ENCODE results near the gene ANXA2. TPM values are rescaled to one million over a fixed set of nuclear protein-coding genes. Genes with fewer than 3 reads are reported as not detected.

ANXA2 gene
- total RNA-seq, 4 donors from 2014 or later = 1,272 to 1,552 (median 1,345) TPM

GRCh38 chr15:60396958-60397771, 621 bp downstream of the ANXA2 start:
- TF ChIP-seq POLR2A (IDR thresholded peaks at IDR 0.05) = no peak
- TF ChIP-seq, protein P1, sequence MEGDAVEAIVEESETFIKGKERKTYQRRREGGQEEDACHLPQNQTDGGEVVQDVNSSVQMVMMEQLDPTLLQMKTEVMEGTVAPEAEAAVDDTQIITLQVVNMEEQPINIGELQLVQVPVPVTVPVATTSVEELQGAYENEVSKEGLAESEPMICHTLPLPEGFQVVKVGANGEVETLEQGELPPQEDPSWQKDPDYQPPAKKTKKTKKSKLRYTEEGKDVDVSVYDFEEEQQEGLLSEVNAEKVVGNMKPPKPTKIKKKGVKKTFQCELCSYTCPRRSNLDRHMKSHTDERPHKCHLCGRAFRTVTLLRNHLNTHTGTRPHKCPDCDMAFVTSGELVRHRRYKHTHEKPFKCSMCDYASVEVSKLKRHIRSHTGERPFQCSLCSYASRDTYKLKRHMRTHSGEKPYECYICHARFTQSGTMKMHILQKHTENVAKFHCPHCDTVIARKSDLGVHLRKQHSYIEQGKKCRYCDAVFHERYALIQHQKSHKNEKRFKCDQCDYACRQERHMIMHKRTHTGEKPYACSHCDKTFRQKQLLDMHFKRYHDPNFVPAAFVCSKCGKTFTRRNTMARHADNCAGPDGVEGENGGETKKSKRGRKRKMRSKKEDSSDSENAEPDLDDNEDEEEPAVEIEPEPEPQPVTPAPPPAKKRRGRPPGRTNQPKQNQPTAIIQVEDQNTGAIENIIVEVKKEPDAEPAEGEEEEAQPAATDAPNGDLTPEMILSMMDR (IDR thresholded peaks at IDR 0.05) = no peak
- intact Hi-C loops (cut with DNase I; ENCODE audit: low total_unique reads) = no loop called here
- WGBS, 2 donors = 0 to 1% methylated on average over 23 to 28 of the region's 37 CpGs
- H3K4me3 ChIP-seq (ENCODE audit: low read depth, poor library complexity, severe bottlenecking) = peak overlapping the region; percentile 97
- peak; percentile 78 to 96 for DNase-seq (ENCODE audit: low spot score in 2 of 2)

- peak overlapping the region; percentile 97 for H3K4me3 ChIP-seq (ENCODE audit: low read depth, poor library complexity, severe bottlenecking)
- intact Hi-C loops (cut with DNase I; ENCODE audit: low total_unique reads) = no loop called here
- TF ChIP-seq, protein P1 (IDR thresholded peaks at IDR 0.05) = no peak
- TF ChIP-seq POLR2A (IDR thresholded peaks at IDR 0.05) = no peak
- 5 to 10% methylated on average over 5 of the region's 5 CpGs for WGBS, 2 donors
- no peak for DNase-seq (ENCODE audit: low spot score in 2 of 2)
These were observed 1.2 kb downstream of the ANXA2 start for GRCh38 chr15:60396560-60396957.

DNA sequence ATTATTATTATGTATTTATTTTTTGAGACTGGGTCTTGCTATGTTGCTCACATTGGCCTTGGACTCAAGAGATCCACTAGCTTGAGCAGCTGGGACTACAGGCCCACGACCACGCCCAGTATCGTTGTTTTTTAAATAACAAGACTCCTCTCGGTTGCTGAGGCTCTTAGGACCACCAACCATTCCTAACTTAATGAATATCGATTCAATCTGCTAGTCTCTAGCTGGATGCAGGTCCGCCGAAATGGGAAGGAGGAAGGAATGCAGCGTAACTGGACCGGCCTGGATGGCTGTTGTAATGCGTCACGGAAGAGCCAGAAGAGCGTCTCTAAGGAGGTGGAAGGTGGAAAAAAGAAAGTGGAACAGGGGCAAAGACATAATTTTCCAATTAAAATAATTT, 1.7 kb downstream of the ANXA2 start:
- H3K4me3 ChIP-seq (ENCODE audit: low read depth, poor library complexity, severe bottlenecking) = peak overlapping the region; percentile 97
- 7 to 16% methylated on average over 12 of the region's 12 CpGs for WGBS, 2 donors
- no peak for TF ChIP-seq POLR2A (IDR thresholded peaks at IDR 0.05)
- TF ChIP-seq, protein P1 (IDR thresholded peaks at IDR 0.05) = no peak
- no peak for DNase-seq (ENCODE audit: low spot score in 2 of 2)
- intact Hi-C loops (cut with DNase I; ENCODE audit: low total_unique reads) = no loop called here

GRCh38 chr15:60395276-60396011, 2.3 kb downstream of the ANXA2 start:
- H3K4me3 ChIP-seq (ENCODE audit: low read depth, poor library complexity, severe bottlenecking) = no peak overlapping the region
- TF ChIP-seq, protein P1 (IDR thresholded peaks at IDR 0.05) = no peak
- no peak for TF ChIP-seq POLR2A (IDR thresholded peaks at IDR 0.05)
- 23 to 32% methylated on average over 9 of the region's 9 CpGs for whole genome bisulfite sequencing, 2 donors
- intact Hi-C loops (cut with DNase I; ENCODE audit: low total_unique reads) = no loop called here
- DNase-seq (ENCODE audit: low spot score in 2 of 2) = no peak

- intact Hi-C loops (cut with DNase I; ENCODE audit: low total_unique reads) = no loop called here
- no peak for DNase-seq (ENCODE audit: low spot score in 2 of 2)
- 15 to 25% methylated on average over 1 of the region's 1 CpG for WGBS, 2 donors
- no peak overlapping the region for H3K4me3 ChIP-seq (ENCODE audit: low read depth, poor library complexity, severe bottlenecking)
- no peak for TF ChIP-seq POLR2A (IDR thresholded peaks at IDR 0.05)
- TF ChIP-seq, protein P1 (IDR thresholded peaks at IDR 0.05) = no peak
These were observed 3.1 kb downstream of the ANXA2 start for GRCh38 chr15:60394689-60395097.
